Activated CD8-positive, alpha-beta memory T cell treated with anti-CD3 and anti-CD28 coated beads, Interleukin-2, amount 10 ng/mL, durations not matched to agents 7 days and 5 days (primary cell): ENCODE measurements around the gene LSS. TPM values are rescaled to one million over a fixed set of nuclear protein-coding genes. Genes with fewer than 3 reads are reported as not detected.
"Not testable (repeated sequence)": the region's sequence is repeated elsewhere in the genome, so short reads cannot be mapped to it uniquely, and the experiment has no call there.

Experiments
- ATAC-seq: fragments of 150-1000 bp; cut with Tn5 transposase; one replicate; pipeline ENCODE4 v1.10.0; 2021; ENCODE audit warnings: moderate library complexity
- CTCF ChIA-PET: fragments of 350-600 bp; sonication (Branson Sonifier 250); formaldehyde crosslinking; loops from one replicate; lab custom pipeline; 2021; ENCODE audit warnings: antibody characterized with exemption; lab: Charles Lee
- DNase-seq: peaks from one replicate; pipeline ENCODE4 v3.0.0-alpha.2; 2020
- H3K27ac Mint-ChIP-seq: one replicate; pipeline ENCODE4 v1.8.0; 2021; ENCODE audit warnings: mild to moderate bottlenecking, mixed read lengths
- H3K27me3 Mint-ChIP-seq: one replicate; pipeline ENCODE4 v1.8.0; 2021; ENCODE audit warnings: mixed read lengths
- H3K36me3 Mint-ChIP-seq: one replicate; pipeline ENCODE4 v1.8.0; 2021; ENCODE audit warnings: mild to moderate bottlenecking, mixed read lengths
- H3K4me1 Mint-ChIP-seq: one replicate; pipeline ENCODE4 v1.8.0; 2021; ENCODE audit warnings: mixed read lengths
- H3K4me3 Mint-ChIP-seq: one replicate; pipeline ENCODE4 v1.8.0; 2021; ENCODE audit warnings: mild to moderate bottlenecking, moderate library complexity, mixed read lengths
- H3K9me3 Mint-ChIP-seq: one replicate; pipeline ENCODE4 v1.8.0; 2022; ENCODE audit warnings: low read depth, mixed read lengths
- total RNA-seq, 2 experiments: library from RNA; stranded (reverse); gene quantifications; one replicate each; pipeline ENCODE4 v1.2.3, GENCODE V29; 2021

Gene LSS
- total RNA-seq, 2 experiments from 2014 or later: 44.9 to 49.5 TPM

GRCh38 chr21:46189213-46189958, 39.2 kb downstream of the LSS start:
- H3K4me3 Mint-ChIP-seq: no peak overlapping the region
- peak; percentile 35 for DNase-seq
- no peaks in the 10 kb centered on the region for H3K27me3 Mint-ChIP-seq
- H3K36me3 Mint-ChIP-seq: peaks cover 15% of the 10 kb centered on the region
- H3K9me3 Mint-ChIP-seq: no peaks in the 10 kb centered on the region
- H3K27ac Mint-ChIP-seq: no peak overlapping the region
- no peak for ATAC-seq
- CTCF ChIA-PET: interaction anchor here (1.0 kb wide), 1 partner anchor 46 kb away, joined by 3 read pairs; no protein-coding TSS in a partner anchor
- H3K4me1 Mint-ChIP-seq: peaks cover 16% of the 10 kb centered on the region

- Mint-ChIP-seq H3K36me3 (peaks cover 6% of the 10 kb centered on the region), H3K4me1 (peaks cover 16% of the 10 kb centered on the region), H3K27ac (no peak overlapping the region), H3K9me3 (no peaks in the 10 kb centered on the region), H3K4me3 (no peak overlapping the region), H3K27me3 (no peaks in the 10 kb centered on the region)
- peak; percentile 40 for DNase-seq
- ATAC-seq: no peak
- CTCF ChIA-PET: interaction anchor here (1.0 kb wide), 1 partner anchor 45 kb away, joined by 3 read pairs; no protein-coding TSS in a partner anchor
Measured at GRCh38 chr21:46188226-46189212, 40.1 kb downstream of the LSS start.

GRCh38 chr21:46187814-46188213, 40.8 kb downstream of the LSS start:
- CTCF ChIA-PET: no interaction called here
- Mint-ChIP-seq H3K4me3 (no peak overlapping the region), H3K4me1 (peaks cover 16% of the 10 kb centered on the region), H3K27me3 (no peaks in the 10 kb centered on the region), H3K9me3 (no peaks in the 10 kb centered on the region), H3K27ac (no peak overlapping the region), H3K36me3 (peaks cover under 1% of the 10 kb centered on the region)
- ATAC-seq (no peak), DNase-seq (no peak)

- Mint-ChIP-seq H3K9me3 (no peaks in the 10 kb centered on the region), H3K36me3 (no peaks in the 10 kb centered on the region), H3K4me3 (no peak overlapping the region), H3K4me1 (peaks cover 16% of the 10 kb centered on the region), H3K27ac (no peak overlapping the region), H3K27me3 (no peaks in the 10 kb centered on the region)
- ATAC-seq: no peak
- DNase-seq: no peak
- CTCF ChIA-PET: no interaction called here
Measured at GRCh38 chr21:46187261-46187660, 41.3 kb downstream of the LSS start.

GRCh38 chr21:46185716-46186115, 42.9 kb downstream of the LSS start:
- CTCF ChIA-PET: interaction anchor here (1.0 to 1.4 kb wide), 2 partner anchors 32 to 42 kb away, joined by 3 to 4 read pairs; no protein-coding TSS in a partner anchor
- no peaks in the 10 kb centered on the region for H3K27me3 Mint-ChIP-seq
- H3K36me3 Mint-ChIP-seq: no peaks in the 10 kb centered on the region
- H3K27ac Mint-ChIP-seq: no peak overlapping the region
- no peaks in the 10 kb centered on the region for H3K9me3 Mint-ChIP-seq
- H3K4me1 Mint-ChIP-seq: peaks cover 16% of the 10 kb centered on the region
- DNase-seq (no peak), ATAC-seq (no peak)
- peak overlapping the region; percentile 76 for H3K4me3 Mint-ChIP-seq

GRCh38 chr21:46184625-46185555, 43.7 kb downstream of the LSS start:
- CTCF ChIA-PET: interaction anchor here (1.0 to 1.4 kb wide), 2 partner anchors 32 to 41 kb away, joined by 3 to 4 read pairs; no protein-coding TSS in a partner anchor
- DNase-seq (peak; percentile 88), ATAC-seq (peak; percentile 78)
- no peaks in the 10 kb centered on the region for H3K9me3 Mint-ChIP-seq
- no peaks in the 10 kb centered on the region for H3K36me3 Mint-ChIP-seq
- H3K4me3 Mint-ChIP-seq: peak overlapping the region; percentile 76
- no peaks in the 10 kb centered on the region for H3K27me3 Mint-ChIP-seq
- H3K4me1 Mint-ChIP-seq: peaks cover 16% of the 10 kb centered on the region
- H3K27ac Mint-ChIP-seq: peak overlapping the region; percentile 83

GRCh38 chr21:46183910-46184624, 44.5 kb downstream of the LSS start, which contains the start of gene SPATC1L:
Gene SPATC1L, minus strand, starts transcription at chr21:46184459. Its CDS starts 1,643 bp downstream, at chr21:46182816.
- H3K27me3 Mint-ChIP-seq: no peaks in the 10 kb centered on the region
- CTCF ChIA-PET: no interaction called here

GRCh38 chr21:46183337-46183909, 45.2 kb downstream of the LSS start:
- not testable (repeated sequence) for H3K9me3 Mint-ChIP-seq, H3K27ac Mint-ChIP-seq, H3K27me3 Mint-ChIP-seq, ATAC-seq, H3K36me3 Mint-ChIP-seq, DNase-seq
- Mint-ChIP-seq H3K4me1 (peaks cover 15% of the 10 kb centered on the region), H3K4me3 (peak overlapping the region; percentile 28)
- CTCF ChIA-PET: interaction anchor here (1.1 kb wide), 1 partner anchor 47 kb away, joined by 3 read pairs; no protein-coding TSS in a partner anchor

More at GRCh38 chr21:46183910-46184624, 44.5 kb downstream of the LSS start, which contains the start of gene SPATC1L:
- Mint-ChIP-seq H3K4me3 (peak within 1 kb of the TSS; percentile 76), H3K9me3 (no peaks in the 10 kb centered on the region), H3K36me3 (no peaks in the 10 kb centered on the region), H3K4me1 (peaks cover 16% of the 10 kb centered on the region), H3K27ac (peak within 1 kb of the TSS; percentile 83)
- ATAC-seq: peak; percentile 66
- DNase-seq: peak; percentile 57

GRCh38 chr21:46182548-46183336, 45.8 kb downstream of the LSS start:
- ATAC-seq (no peak), DNase-seq (peak; percentile 40)
- Mint-ChIP-seq H3K27me3 (no peaks in the 10 kb centered on the region), H3K4me3 (peak overlapping the region; percentile 28), H3K9me3 (no peaks in the 10 kb centered on the region), H3K27ac (no peak overlapping the region), H3K36me3 (no peaks in the 10 kb centered on the region), H3K4me1 (peaks cover 14% of the 10 kb centered on the region)
- CTCF ChIA-PET: interaction anchor here (1.1 kb wide), 1 partner anchor 48 kb away, joined by 3 read pairs; no protein-coding TSS in a partner anchor

- Mint-ChIP-seq H3K4me3 (no peak overlapping the region), H3K36me3 (no peaks in the 10 kb centered on the region), H3K27me3 (peaks cover under 1% of the 10 kb centered on the region), H3K4me1 (peaks cover 14% of the 10 kb centered on the region), H3K27ac (no peak overlapping the region), H3K9me3 (no peaks in the 10 kb centered on the region)
- ATAC-seq (no peak), DNase-seq (peak; percentile 35)
- CTCF ChIA-PET: interaction anchor here (1.1 kb wide), 1 partner anchor 49 kb away, joined by 3 read pairs; no protein-coding TSS in a partner anchor
Measured at GRCh38 chr21:46181953-46182547, 46.5 kb downstream of the LSS start.

- no peaks in the 10 kb centered on the region for H3K9me3 Mint-ChIP-seq
- no peak overlapping the region for H3K27ac Mint-ChIP-seq
- CTCF ChIA-PET: no interaction called here
- peaks cover 6% of the 10 kb centered on the region for H3K27me3 Mint-ChIP-seq
- peak; percentile 34 for DNase-seq
- peaks cover 14% of the 10 kb centered on the region for H3K4me1 Mint-ChIP-seq
- ATAC-seq: no peak
- no peak overlapping the region for H3K4me3 Mint-ChIP-seq
- H3K36me3 Mint-ChIP-seq: no peaks in the 10 kb centered on the region
Measured at GRCh38 chr21:46181436-46181835, 47.1 kb downstream of the LSS start.
